NCI-H1417 treated with DMSO at 0.1 percent for 48 hours (cell line): Measurements from ENCODE around the gene ITGA4.

Experiments used
- DNase-seq: peaks from one replicate; lab custom pipeline; 2025; lab: John Stamatoyannopoulos, UW

The ITGA4 gene

DNA sequence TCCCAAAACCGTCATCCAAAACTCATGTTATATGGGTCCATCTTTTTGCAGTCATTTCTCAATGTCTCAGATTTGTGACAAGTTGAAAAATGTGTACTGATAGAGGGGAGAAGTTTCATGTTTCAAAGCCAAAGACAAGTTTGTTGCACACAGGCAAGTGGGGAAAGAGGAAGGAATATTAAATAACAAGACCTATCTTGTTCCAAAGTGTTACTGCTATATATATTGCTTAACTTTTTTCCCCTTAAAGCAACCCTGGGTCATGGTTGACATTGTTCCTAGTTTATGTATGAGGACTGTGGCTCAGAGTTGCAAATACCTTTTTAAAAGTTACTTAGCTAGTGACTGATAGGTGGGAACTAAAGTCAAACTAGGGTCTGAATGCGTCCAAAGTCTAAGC lies 1.7 kb downstream of the ITGA4 start:
- no peak for DNase-seq

DNA sequence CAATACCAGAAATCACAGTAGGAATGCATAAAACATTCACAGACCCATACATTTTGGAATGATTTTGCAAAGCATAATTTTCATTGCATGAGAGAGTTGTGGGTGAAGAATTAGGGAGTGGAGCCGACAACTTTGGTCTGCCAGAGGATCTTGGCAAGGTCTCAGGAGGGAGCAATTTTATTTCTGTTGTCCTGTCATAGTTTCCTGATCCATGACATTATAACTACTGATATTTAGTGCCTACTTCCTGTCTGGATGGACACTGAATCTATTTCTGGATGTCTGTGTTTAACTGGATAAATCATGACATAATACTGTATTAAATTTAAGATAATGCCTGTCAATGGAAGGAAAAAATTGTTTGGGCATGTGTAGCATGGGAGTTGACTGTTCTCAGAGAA lies 2.4 kb downstream of the ITGA4 start:
- no peak for DNase-seq

- no peak for DNase-seq
These were observed 4.1 kb downstream of the ITGA4 start for GRCh38 chr2:181461056-181461997.

- DNase-seq: no peak
These were observed 4.8 kb downstream of the ITGA4 start for GRCh38 chr2:181462033-181462432.

- no peak for DNase-seq
These were observed 6.4 kb downstream of the ITGA4 start for GRCh38 chr2:181463588-181463987.

GRCh38 chr2:181464966-181465365 lies 7.8 kb downstream of the ITGA4 start:
- no peak for DNase-seq

GRCh38 chr2:181465676-181466375 lies 8.6 kb downstream of the ITGA4 start:
- no peak for DNase-seq

DNA sequence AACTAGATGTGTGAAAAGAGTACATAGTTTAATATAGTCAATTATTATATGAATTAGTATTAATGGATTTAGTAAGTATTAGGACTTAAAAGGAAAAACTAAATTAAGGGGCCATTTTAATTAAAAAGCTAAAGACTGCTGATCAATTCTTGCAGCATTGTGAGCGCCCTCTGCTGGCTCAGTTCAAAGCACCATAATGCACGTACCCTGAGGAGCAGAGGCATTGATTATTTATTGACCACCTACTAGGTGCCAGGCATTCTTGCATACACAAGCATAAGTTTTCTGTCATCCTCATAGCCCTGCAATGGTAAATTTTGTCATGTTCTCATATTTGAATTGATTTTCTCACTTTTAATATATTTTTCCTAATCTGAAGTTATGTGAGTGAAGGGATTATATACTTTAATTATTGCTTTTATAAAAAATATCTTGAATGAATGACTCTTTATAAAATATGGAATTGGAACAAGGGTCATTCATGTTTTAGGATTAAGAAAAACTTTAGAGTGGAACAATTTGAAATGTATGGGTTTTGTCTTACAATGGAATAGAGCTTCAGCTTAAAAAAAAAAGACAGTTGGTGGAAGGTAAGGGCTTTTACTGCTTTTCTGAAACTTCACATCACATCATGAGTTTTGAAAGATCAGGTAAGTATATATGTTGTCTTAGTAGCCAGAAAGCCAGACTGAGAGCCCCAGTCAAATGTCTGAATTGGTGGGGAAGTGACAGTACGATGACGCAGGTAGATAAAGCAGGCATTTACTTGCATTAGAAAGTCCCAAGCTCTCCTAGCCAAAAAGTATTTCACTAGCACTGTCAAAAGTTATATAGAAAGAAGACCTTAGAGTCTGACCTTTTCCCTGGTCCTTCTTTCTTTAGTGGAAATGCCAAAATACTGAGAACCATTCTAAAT lies 9.7 kb downstream of the ITGA4 start:
- peak; percentile 8 for DNase-seq

- DNase-seq: no peak
These were observed 11.0 kb downstream of the ITGA4 start for GRCh38 chr2:181467966-181468707.

DNA sequence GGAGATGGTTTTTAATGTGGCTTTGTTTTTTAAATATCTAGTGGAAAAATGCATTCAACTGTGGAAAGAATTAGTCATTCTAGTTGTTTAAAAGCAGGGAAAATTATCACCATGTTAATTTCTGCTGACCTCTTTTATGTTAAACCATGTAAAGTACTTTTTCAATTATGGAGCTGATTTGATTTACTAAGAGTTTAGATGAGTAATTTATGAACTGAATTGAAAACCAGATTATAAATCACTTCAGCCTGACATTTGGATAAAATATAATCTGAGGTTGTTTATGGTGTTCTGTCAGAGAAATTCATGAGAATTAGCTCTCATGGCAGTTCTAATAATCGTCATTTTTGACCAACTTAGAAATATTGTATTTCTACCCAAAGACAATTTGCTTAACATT lies 11.6 kb downstream of the ITGA4 start:
- no peak for DNase-seq

GRCh38 chr2:181471226-181471625 lies 14.0 kb downstream of the ITGA4 start:
- no peak for DNase-seq

- no peak for DNase-seq
These were observed 14.6 kb downstream of the ITGA4 start for GRCh38 chr2:181471783-181472182.

DNA sequence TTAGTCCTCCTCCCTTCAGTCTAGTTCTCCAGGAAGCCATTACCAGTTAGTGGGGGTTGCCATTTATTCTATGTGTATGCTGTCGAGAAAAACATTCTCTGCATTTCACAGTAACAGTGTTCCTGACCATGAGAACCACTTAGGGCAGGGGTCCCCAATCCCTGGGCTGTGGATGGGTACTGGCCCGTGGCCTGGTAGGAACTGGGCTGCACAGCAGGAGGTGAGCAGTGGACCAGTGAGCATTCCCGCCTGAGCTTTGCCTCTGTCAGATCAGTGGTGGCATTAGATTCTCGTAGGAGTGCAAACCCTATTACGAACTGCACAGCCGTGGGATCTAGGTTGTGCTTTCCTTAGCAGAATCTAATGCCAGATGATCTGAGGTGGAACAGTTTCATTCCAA lies 15.8 kb downstream of the ITGA4 start:
- DNase-seq: no peak

- no peak for DNase-seq
These were observed 17.2 kb downstream of the ITGA4 start for GRCh38 chr2:181474222-181474881.

- no peak for DNase-seq
These were observed 26.0 kb downstream of the ITGA4 start for GRCh38 chr2:181483211-181483610.

DNA sequence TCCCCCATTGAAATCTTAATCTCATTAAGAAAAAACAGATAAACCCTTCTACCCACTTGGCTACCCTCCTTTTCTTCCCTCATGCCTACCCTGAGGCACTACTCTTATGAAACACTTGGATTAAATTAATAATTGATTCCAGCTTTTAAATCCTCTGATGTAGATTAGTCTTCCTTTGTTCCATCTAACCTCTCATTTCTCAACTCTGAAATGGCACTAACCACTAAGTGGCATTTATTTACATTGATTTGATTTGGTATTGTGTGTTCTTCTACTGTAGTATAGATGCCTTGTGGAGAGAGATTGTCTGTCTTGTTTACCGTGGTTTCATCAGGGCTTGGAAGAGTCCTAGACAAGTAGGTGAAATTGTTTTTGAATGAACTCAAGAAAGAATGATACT lies 26.7 kb downstream of the ITGA4 start:
- DNase-seq: no peak

- peak; percentile 78 for DNase-seq
These were observed 27.9 kb downstream of the ITGA4 start for GRCh38 chr2:181484851-181485637.

GRCh38 chr2:181485638-181485946 lies 28.4 kb downstream of the ITGA4 start:
- DNase-seq: peak; percentile 78

- no peak for DNase-seq
These were observed 42.0 kb downstream of the ITGA4 start for GRCh38 chr2:181499231-181499630.

GRCh38 chr2:181500201-181500600 lies 43.0 kb downstream of the ITGA4 start:
- no peak for DNase-seq
